ENCODE measurements around the gene CCL25.

CCL25 gene

GRCh38 chr19:8111376-8111775 is 58.8 kb downstream of the CCL25 start:
- ChIA-PET CTCF (no interaction called here), POLR2A (no interaction called here)
- Histone ChIP-seq H3K4me3 (ENCODE audit: low read depth, low read length) (no peak overlapping the region), H3K36me3 (ENCODE audit: control insufficient read depth in 2 of 2, insufficient read depth in 1 of 2, low read length in 2 of 2) (no peaks in the 10 kb centered on the region), H3K9me3 (ENCODE audit: control insufficient read depth, insufficient read depth, low read depth, low read length) (no peaks in the 10 kb centered on the region), H3K27ac (ENCODE audit: extremely low read depth, low read depth, low read length) (no peak overlapping the region), H3K4me1 (ENCODE audit: control insufficient read depth, insufficient read depth, low read length) (no peaks in the 10 kb centered on the region)
- TF ChIP-seq ZNF449 (tag by site-specific recombination; IDR thresholded peaks at IDR 0.05) (no peak), ZNF701 (tag by site-specific recombination; IDR thresholded peaks at IDR 0.05) (no peak), PRDM6 (tag by site-specific recombination; IDR thresholded peaks at IDR 0.05) (no peak), WT1 (tag by site-specific recombination; IDR thresholded peaks at IDR 0.05) (no peak), KLF1 (tag by site-specific recombination; IDR thresholded peaks at IDR 0.05) (no peak), ZNF24 (tag by site-specific recombination; IDR thresholded peaks at IDR 0.05) (no peak), ZNF37A (tag by site-specific recombination; IDR thresholded peaks at IDR 0.05) (no peak), ZNF555 (tag by site-specific recombination; conservative IDR thresholded peaks at IDR 0.05) (no peak), ZBTB44 (tag by site-specific recombination; IDR thresholded peaks at IDR 0.05) (no peak), ZNF280C (tag by site-specific recombination; IDR thresholded peaks at IDR 0.05) (no peak), KLF9 (tag by site-specific recombination; IDR thresholded peaks at IDR 0.05; ENCODE audit: low read depth) (no peak), ZNF174 (tag by site-specific recombination; IDR thresholded peaks at IDR 0.05) (no peak), ZBTB1 (tag by site-specific recombination; IDR thresholded peaks at IDR 0.05) (no peak), KLF17 (tag by site-specific recombination; IDR thresholded peaks at IDR 0.05) (no peak), ZNF350 (tag by site-specific recombination; IDR thresholded peaks at IDR 0.05) (no peak), ZNF274 (IDR thresholded peaks at IDR 0.05; ENCODE audit: low read length) (no peak), ZNF274 (tag by site-specific recombination; IDR thresholded peaks at IDR 0.05; ENCODE audit: borderline replicate concordance) (no peak), SP7 (tag by site-specific recombination; IDR thresholded peaks at IDR 0.05) (no peak), HIC1 (tag by site-specific recombination; IDR thresholded peaks at IDR 0.05) (no peak), ZNF548 (tag by site-specific recombination; IDR thresholded peaks at IDR 0.05) (no peak)

Measured in HEK293 (cell line).